Muscle of back (tissue), 11 donors: ENCODE data around the gene DET1. TPM values are rescaled to one million over a fixed set of nuclear protein-coding genes. Genes with fewer than 3 reads are reported as not detected.

Experiments used
- DNase-seq, 3 donors: peaks; one replicate each; pipeline versions ENCODE4 v3.0.0 to v3.0.0-alpha.2; 2013
- polyA plus RNA-seq, 10 donors: library from polyadenylated mRNA; unstranded; fragments of 120-200 nt; gene quantifications; one replicate each; pipeline ENCODE4 v1.2.1, GENCODE V29; 2013; ENCODE audit not compliant: insufficient read length in 10 of 10

The DET1 gene
- polyA plus RNA-seq, 10 donors = 8.4 to 14.1 (median 10.1) TPM

GRCh38 chr15:88467935-88468528, 78.4 kb downstream of the DET1 start:
- no peak for DNase-seq

GRCh38 chr15:88467073-88467934, 79.2 kb downstream of the DET1 start, which contains the start of the genes MRPL46 and MRPS11:
Gene MRPL46 (minus strand): TSS chr15:88467388. CDS start chr15:88467377, 11 bp downstream.
Gene MRPS11 (plus strand): TSS chr15:88467708. CDS start chr15:88467718, 10 bp downstream.
- peak; percentile 90 to 98 (median 95) for DNase-seq

- DNase-seq = no peak
Observed at GRCh38 chr15:88465633-88466224, 80.8 kb downstream of the DET1 start.

GRCh38 chr15:88463870-88464532, 82.5 kb downstream of the DET1 start:
- no peak for DNase-seq

Other genes with a start within 250 kb of the DET1 start
- gene MRPL46, start 79.3 kb downstream of the DET1 start, polyA plus RNA-seq = 10 to 100 TPM; 22.0 to 26.0 (median 24.9) TPM
- gene MRPS11, start 79.0 kb downstream of the DET1 start, polyA plus RNA-seq = 10 to 100 TPM; 40.5 to 47.6 (median 44.0) TPM
- 1 to 10 TPM; 4.2 to 7.7 (median 5.5) TPM for gene AEN, start 74.7 kb upstream of the DET1 start, polyA plus RNA-seq
- 1 to 10 TPM in 5 of 10 donors, under 1 TPM in 5; 0.65 to 8.6 (median 1.1) TPM for gene ISG20, start 92.3 kb upstream of the DET1 start, polyA plus RNA-seq